Measurements from ENCODE around the gene SYT14.

Gene SYT14

DNA sequence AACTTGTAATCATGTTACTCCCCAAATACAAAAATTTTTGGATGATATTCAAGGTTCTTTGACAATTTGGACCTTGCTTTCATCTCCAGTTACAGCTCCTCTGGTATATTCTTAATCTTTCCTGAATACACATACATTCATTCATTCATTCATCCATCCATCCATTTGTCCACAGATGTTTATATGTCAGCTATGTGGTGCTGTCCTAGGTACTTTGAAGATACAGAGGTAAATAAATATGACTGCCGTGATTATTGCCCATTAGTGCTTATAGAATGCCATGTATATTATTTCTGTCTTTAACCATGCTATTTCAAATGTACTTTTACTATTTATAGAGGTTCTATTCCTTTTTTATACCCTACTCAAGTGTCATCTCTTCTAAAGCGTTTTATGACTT, 72.1 kb downstream of the SYT14 start:
- TF ChIP-seq, protein P1, sequence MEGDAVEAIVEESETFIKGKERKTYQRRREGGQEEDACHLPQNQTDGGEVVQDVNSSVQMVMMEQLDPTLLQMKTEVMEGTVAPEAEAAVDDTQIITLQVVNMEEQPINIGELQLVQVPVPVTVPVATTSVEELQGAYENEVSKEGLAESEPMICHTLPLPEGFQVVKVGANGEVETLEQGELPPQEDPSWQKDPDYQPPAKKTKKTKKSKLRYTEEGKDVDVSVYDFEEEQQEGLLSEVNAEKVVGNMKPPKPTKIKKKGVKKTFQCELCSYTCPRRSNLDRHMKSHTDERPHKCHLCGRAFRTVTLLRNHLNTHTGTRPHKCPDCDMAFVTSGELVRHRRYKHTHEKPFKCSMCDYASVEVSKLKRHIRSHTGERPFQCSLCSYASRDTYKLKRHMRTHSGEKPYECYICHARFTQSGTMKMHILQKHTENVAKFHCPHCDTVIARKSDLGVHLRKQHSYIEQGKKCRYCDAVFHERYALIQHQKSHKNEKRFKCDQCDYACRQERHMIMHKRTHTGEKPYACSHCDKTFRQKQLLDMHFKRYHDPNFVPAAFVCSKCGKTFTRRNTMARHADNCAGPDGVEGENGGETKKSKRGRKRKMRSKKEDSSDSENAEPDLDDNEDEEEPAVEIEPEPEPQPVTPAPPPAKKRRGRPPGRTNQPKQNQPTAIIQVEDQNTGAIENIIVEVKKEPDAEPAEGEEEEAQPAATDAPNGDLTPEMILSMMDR (IDR thresholded peaks at IDR 0.05; ENCODE audit: low read depth, low read length) = no peak
- DNase-seq (ENCODE audit: low read depth in 2 of 2) = no peak
- no peak overlapping the region for H3K4me3 ChIP-seq (replicated peaks in 1 of 2; ENCODE audit: low read depth in 2 of 2, low read length in 2 of 2)

DNA sequence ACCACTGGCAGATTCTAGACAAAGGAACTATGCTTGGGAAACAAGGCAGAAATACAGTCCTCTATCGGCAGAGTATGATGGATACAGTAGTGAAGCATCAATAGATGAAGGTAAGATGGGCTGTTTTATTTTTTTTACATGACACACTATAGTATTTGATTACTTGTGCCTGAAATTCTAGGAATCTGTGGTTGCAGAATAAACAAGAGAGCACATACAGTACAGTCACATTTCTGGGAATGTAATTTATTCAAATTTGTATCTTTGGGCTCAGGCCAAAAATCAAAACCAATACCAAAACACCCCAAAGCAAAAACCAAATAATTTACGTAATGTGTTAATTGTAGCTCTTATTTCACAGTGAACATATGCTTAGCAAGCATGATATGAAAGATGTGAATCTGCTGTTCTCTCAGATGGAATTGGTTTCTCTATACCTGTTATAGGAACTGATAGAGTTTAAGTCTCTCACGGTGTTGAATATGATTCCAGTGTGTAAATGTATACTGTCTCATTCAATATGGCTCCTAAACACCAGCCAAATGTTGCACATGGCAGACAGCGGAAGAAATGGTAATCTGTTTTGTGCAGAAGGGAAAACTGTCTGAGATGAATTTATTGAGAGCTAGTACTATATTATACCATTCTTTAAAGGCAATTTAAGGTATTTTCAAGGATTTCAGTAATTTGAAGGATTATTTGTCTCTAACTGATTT, 83.3 kb downstream of the SYT14 start:
- TF ChIP-seq, protein P1 (IDR thresholded peaks at IDR 0.05; ENCODE audit: low read depth, low read length) = no peak
- no peak for DNase-seq (ENCODE audit: low read depth in 2 of 2)

DNA sequence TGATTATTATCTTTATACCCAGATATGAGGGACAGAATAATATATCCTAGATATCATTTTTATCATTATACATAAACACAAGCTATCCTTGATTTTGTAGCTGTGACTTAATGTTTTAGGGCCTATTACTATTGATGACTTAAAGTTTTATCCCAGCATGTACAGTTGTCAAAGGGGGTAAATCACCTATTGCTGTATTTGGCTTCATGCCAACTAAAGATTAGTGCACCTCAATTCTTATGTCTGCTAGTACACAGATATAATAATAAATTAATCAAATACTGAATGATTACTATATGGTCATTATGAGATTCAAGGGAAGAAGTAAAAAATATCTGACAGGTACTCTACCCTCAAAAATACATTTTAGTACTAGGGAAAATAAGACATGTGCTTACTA, 84.0 kb downstream of the SYT14 start:
- TF ChIP-seq, protein P1 (IDR thresholded peaks at IDR 0.05; ENCODE audit: low read depth, low read length) = no peak
- H3K4me3 ChIP-seq (replicated peaks in 1 of 2; ENCODE audit: low read depth in 2 of 2, low read length in 2 of 2) = no peak overlapping the region
- DNase-seq (ENCODE audit: low read depth in 2 of 2) = no peak

More for the DNA sequence above, 83.3 kb downstream of the SYT14 start:
- H3K4me3 ChIP-seq (replicated peaks in 1 of 2; ENCODE audit: low read depth in 2 of 2, low read length in 2 of 2) = no peak overlapping the region

DNA sequence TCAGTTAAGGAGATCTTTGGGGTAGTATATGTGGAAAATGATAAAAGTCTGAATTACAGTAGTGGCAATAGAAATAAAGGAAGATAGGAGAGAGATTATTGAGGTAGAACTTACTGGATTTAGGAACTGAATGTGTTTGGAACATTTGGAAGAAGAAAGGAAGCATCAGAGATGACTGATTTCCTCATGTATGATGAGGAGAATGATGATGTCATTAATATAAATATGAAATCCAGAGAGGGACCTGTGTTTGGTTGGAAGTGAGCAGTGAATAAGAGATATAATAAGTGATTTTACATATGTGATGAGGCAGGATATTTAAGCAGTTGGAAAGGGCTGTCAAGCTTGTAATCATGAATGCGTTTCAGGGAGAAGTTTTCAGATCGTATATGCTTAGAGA, 86.3 kb downstream of the SYT14 start:
- no peak for DNase-seq (ENCODE audit: low read depth in 2 of 2)
- H3K4me3 ChIP-seq (replicated peaks in 1 of 2; ENCODE audit: low read depth in 2 of 2, low read length in 2 of 2) = no peak overlapping the region
- TF ChIP-seq, protein P1 (IDR thresholded peaks at IDR 0.05; ENCODE audit: low read depth, low read length) = no peak

DNA sequence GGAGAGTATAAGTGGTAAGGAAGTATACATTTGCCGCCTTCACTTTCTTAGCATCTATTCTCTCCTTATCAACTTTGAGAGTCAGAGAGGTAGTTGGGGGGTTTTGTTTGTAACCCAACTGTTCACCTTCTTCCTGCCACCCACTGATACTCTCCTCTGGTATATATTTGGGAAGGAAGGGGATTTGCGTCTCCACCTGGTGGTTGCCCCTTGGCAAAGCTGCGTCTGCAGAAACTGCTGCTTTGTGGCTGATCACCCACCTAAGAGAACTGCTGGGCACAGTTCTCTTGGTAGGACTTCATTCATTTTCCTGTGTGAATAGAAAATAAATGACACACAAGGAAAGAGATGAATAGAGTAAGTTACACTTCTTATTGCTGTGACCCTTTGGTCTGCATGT, 87.0 kb downstream of the SYT14 start:
- DNase-seq (ENCODE audit: low read depth in 2 of 2) = no peak
- TF ChIP-seq, protein P1 (IDR thresholded peaks at IDR 0.05; ENCODE audit: low read depth, low read length) = no peak
- H3K4me3 ChIP-seq (replicated peaks in 1 of 2; ENCODE audit: low read depth in 2 of 2, low read length in 2 of 2) = no peak overlapping the region

DNA sequence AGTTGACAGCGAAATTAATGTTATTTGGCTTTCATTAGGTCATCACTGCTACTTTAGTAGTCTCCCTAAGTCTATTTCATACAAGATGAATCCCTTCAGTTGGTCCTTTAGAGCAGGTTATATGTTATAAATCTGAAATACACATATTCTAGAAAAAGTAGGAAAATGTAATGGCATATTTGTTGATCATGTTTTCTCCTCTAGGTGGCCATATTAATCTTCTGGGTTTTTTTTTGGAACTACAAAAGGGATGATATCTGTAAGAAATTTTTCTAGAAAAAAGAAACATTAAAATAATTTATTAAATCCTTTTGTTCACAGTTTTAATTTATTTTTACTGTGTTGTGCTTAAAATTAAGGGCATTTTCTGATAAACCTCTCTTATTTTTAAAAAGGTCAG, 87.9 kb downstream of the SYT14 start:
- TF ChIP-seq, protein P1 (IDR thresholded peaks at IDR 0.05; ENCODE audit: low read depth, low read length) = peak; percentile 4
- no peak overlapping the region for H3K4me3 ChIP-seq (replicated peaks in 1 of 2; ENCODE audit: low read depth in 2 of 2, low read length in 2 of 2)
- DNase-seq (ENCODE audit: low read depth in 2 of 2) = no peak

DNA sequence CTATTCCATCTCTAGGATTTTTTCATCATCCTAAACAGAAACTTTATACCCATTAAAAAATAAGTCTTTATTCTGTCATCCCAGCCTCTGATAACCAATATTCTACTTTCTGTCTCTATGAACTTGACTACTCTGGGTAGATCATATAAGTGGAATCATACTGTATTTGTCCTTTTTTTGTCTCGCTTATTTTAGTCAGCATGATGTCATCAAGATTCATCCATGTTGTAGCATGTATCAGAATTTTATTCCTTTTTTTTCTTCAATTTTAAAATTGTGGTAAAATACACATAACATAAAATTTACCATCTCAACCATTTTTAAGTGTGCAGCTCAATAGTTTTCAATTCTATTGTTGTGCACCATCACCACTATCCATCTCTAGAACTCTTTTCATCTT, 90.0 kb downstream of the SYT14 start:
- TF ChIP-seq, protein P1 (IDR thresholded peaks at IDR 0.05; ENCODE audit: low read depth, low read length) = no peak
- H3K4me3 ChIP-seq (replicated peaks in 1 of 2; ENCODE audit: low read depth in 2 of 2, low read length in 2 of 2) = no peak overlapping the region
- no peak for DNase-seq (ENCODE audit: low read depth in 2 of 2)
